HepG2 (cell line): ENCODE data around the gene ZC3H18. TPM values are rescaled to one million over a fixed set of nuclear protein-coding genes. Genes with fewer than 3 reads are reported as not detected.
A peak's percentile ranks its signal among the peaks of the same experiment; 100 is the strongest.

ENCODE experiments used
- ATRX ChIP-seq: sonication (generic); formaldehyde crosslinking; IDR thresholded peaks from 2 replicates; pipeline ENCODE4 v1.4.0; 2020; ENCODE audit warnings: missing genetic modification reagents, borderline replicate concordance
- DBP ChIP-seq: sonication (generic); formaldehyde crosslinking; IDR thresholded peaks from 2 replicates; pipeline ENCODE4 v1.4.0; 2020; ENCODE audit warnings: missing genetic modification reagents; ENCODE audit errors: not compliant biosample characterization
- ISX ChIP-seq: sonication (generic); formaldehyde crosslinking; conservative IDR thresholded peaks from 2 replicates; pipeline ENCODE4 v1.5.0; 2020; ENCODE audit warnings: missing genetic modification reagents
- KDM3A ChIP-seq: IDR thresholded peaks from 2 replicates; pipeline ENCODE4 v1.6.1; 2018; ENCODE audit warnings: low read depth, missing compliant biosample characterization
- KLF12 ChIP-seq: sonication (generic); formaldehyde crosslinking; IDR thresholded peaks from 2 replicates; pipeline ENCODE4 v1.4.0; 2020; ENCODE audit warnings: missing genetic modification reagents, borderline replicate concordance
- MAFK ChIP-seq, 2 experiments: IDR thresholded peaks in 1 of 2; conservative IDR thresholded peaks in 1 of 2; 2 replicates each; pipeline ENCODE4 v1.6.1; 2011; ENCODE audit warnings: improper control_type of control experiment in 2 of 2, low read length in 2 of 2
- NFRKB ChIP-seq: fragments of 450-650 bp; IDR thresholded peaks from 2 replicates; pipeline ENCODE4 v1.6.1; 2017
- NR2F1 ChIP-seq, 2 experiments: fragments of 450-650 bp in 1 of 2; formaldehyde crosslinking in 1 of 2; IDR thresholded peaks; 2 replicates each; pipeline versions ENCODE4 v1.5.0 to v1.6.1; 2016 to 2020; ENCODE audit warnings: mild to moderate bottlenecking in 1 of 2, missing compliant biosample characterization in 1 of 2, missing genetic modification reagents in 1 of 2, moderate library complexity in 1 of 2
- NR3C1 ChIP-seq: sonication (generic); formaldehyde crosslinking; IDR thresholded peaks from 2 replicates; pipeline ENCODE4 v1.4.0; 2020; ENCODE audit warnings: missing genetic modification reagents
- SNAPC2 ChIP-seq: sonication (generic); formaldehyde crosslinking; IDR thresholded peaks from 2 replicates; pipeline ENCODE4 v1.8.1; 2022; ENCODE audit warnings: mild to moderate bottlenecking, missing genetic modification reagents
- SP1 ChIP-seq, 2 experiments: fragments of 450-650 bp in 1 of 2; sonication (generic) in 1 of 2; formaldehyde crosslinking in 1 of 2; IDR thresholded peaks; 2 replicates each; pipeline versions ENCODE4 v1.4.0 to v1.6.1; 2016 to 2020; ENCODE audit warnings: missing genetic modification reagents in 1 of 2
- TCF12 ChIP-seq, 2 experiments: fragments of 450-650 bp in 1 of 2; sonication (generic) in 1 of 2; formaldehyde crosslinking in 1 of 2; IDR thresholded peaks; 2 replicates each; pipeline versions ENCODE4 v1.6.1 to v1.8.0; 2017 to 2022; ENCODE audit warnings: antibody characterized with exemption in 1 of 2, mild to moderate bottlenecking in 1 of 2, missing genetic modification reagents in 1 of 2, moderate library complexity in 1 of 2
- THAP7 ChIP-seq: sonication (generic); formaldehyde crosslinking; IDR thresholded peaks from 2 replicates; pipeline ENCODE4 v1.8.1; 2023; ENCODE audit warnings: mild to moderate bottlenecking, missing genetic modification reagents
- ZC3H4 ChIP-seq: sonication (generic); formaldehyde crosslinking; IDR thresholded peaks from 2 replicates; pipeline ENCODE4 v1.4.0; 2020; ENCODE audit warnings: missing genetic modification reagents, borderline replicate concordance
- ZFP37 ChIP-seq: sonication (generic); formaldehyde crosslinking; IDR thresholded peaks from 2 replicates; pipeline ENCODE4 v1.4.0; 2020; ENCODE audit warnings: missing genetic modification reagents, borderline replicate concordance
- ZNF230 ChIP-seq: sonication (generic); formaldehyde crosslinking; IDR thresholded peaks from 2 replicates; pipeline ENCODE4 v1.4.0; 2020; ENCODE audit warnings: mild to moderate bottlenecking, missing genetic modification reagents
- ZNF292 ChIP-seq: sonication (generic); formaldehyde crosslinking; IDR thresholded peaks from 2 replicates; pipeline ENCODE4 v1.8.1; 2022; ENCODE audit warnings: mild to moderate bottlenecking, low read depth, missing genetic modification reagents, borderline replicate concordance
- ZNF354B ChIP-seq: sonication (generic); formaldehyde crosslinking; IDR thresholded peaks from 2 replicates; pipeline ENCODE4 v1.8.0; 2022; ENCODE audit warnings: mild to moderate bottlenecking, missing genetic modification reagents
- ZNF512B ChIP-seq: sonication (generic); formaldehyde crosslinking; IDR thresholded peaks from 2 replicates; pipeline ENCODE4 v1.5.1; 2020; ENCODE audit warnings: missing genetic modification reagents, mild to moderate bottlenecking, borderline replicate concordance
- ZNF687 ChIP-seq: sonication (generic); formaldehyde crosslinking; IDR thresholded peaks from 2 replicates; pipeline ENCODE4 v1.5.1; 2020; ENCODE audit warnings: mild to moderate bottlenecking, missing genetic modification reagents, moderate library complexity
- ZNF766 ChIP-seq: sonication (generic); formaldehyde crosslinking; IDR thresholded peaks from 2 replicates; pipeline ENCODE4 v1.5.0; 2020; ENCODE audit warnings: missing genetic modification reagents, borderline replicate concordance
- polyA plus RNA-seq, 8 experiments: library from polyadenylated mRNA; depleted of rRNA in 3 of 8; stranded (reverse) in 7 of 8; unstranded in 1 of 8; fragments of >200 nt; fragmentation: Illumina TruSeq in 4 of 8; extraction: Trizol in 4 of 8; gene quantifications; 2 replicates each; pipeline versions ENCODE4 v1.2.1 to v1.2.3, GENCODE V29; 2011 to 2016; ENCODE audit warnings: low read depth in 4 of 8, missing spikeins in 1 of 8, mixed read lengths in 1 of 8; ENCODE audit not compliant: insufficient read depth in 1 of 8
- total RNA-seq, 5 experiments: library from RNA; depleted of rRNA; stranded (reverse); fragments of >200 nt; fragmentation: Illumina TruSeq; extraction: Trizol; gene quantifications; 2 replicates each; pipeline ENCODE4 v1.2.3, GENCODE V29; 2016; ENCODE audit warnings: low read depth in 1 of 5

The ZC3H18 gene
- total and polyA plus RNA-seq, 2 of the 13 experiments (the other 11 are each of a cell fraction or from before 2014, with no cell fraction given) = 11.2 to 27.4 TPM

GRCh38 chr16:88650749-88651275, 80.6 kb downstream of the ZC3H18 start, which contains the start of gene CYBA (continued):
- no peak for TF ChIP-seq MAFK (conservative IDR thresholded peaks at IDR 0.05 in 1 of 2, IDR thresholded peaks at IDR 0.05 in 1 of 2; ENCODE audit: low read length in 2 of 2)
- TF ChIP-seq ZNF766 (CRISPR knock-in tag) = peak; percentile 76; the same call in 1 of the 2 replicates
- no peak; the same call in 1 of the 2 replicates for TF ChIP-seq ZNF512B (CRISPR knock-in tag)
- TF ChIP-seq NFRKB = no peak
- no peak for TF ChIP-seq ZFP37 (CRISPR knock-in tag)
- 0 out of 2 replicates have a peak, but pooled peaks have one; percentile 40 for TF ChIP-seq NR3C1 (CRISPR knock-in tag)
- no peak; the same call in 1 of the 2 replicates for TF ChIP-seq ZNF292 (CRISPR knock-in tag)
- TF ChIP-seq ZNF687 (CRISPR knock-in tag) = no peak
- TF ChIP-seq ZNF230 (CRISPR knock-in tag) = no peak
- no peak for TF ChIP-seq ATRX (CRISPR knock-in tag)
- no peak for TF ChIP-seq ZNF354B
- 0 out of 2 replicates have a peak, but pooled peaks have one; percentile 8 for TF ChIP-seq SNAPC2 (CRISPR knock-in tag)
- no peak for TF ChIP-seq TCF12 (IDR thresholded peaks at IDR 0.05)
- TF ChIP-seq TCF12 (CRISPR knock-in tag; IDR thresholded peaks at IDR 0.05) = no peak
- no peak for TF ChIP-seq SP1 (IDR thresholded peaks at IDR 0.05)
- peak; percentile 80 for TF ChIP-seq SP1 (CRISPR knock-in tag; IDR thresholded peaks at IDR 0.05)
- TF ChIP-seq THAP7 (CRISPR knock-in tag) = no peak
- TF ChIP-seq ZC3H4 = no peak
- no peak; a peak in 1 of 4 replicates for TF ChIP-seq NR2F1 (CRISPR knock-in tag; IDR thresholded peaks at IDR 0.05)
- TF ChIP-seq ISX (CRISPR knock-in tag) = peak; percentile 72; the same call in 1 of the 2 replicates
- TF ChIP-seq DBP = peak; percentile 42
- 0 out of 2 replicates have a peak, but pooled peaks have one; percentile 62 for TF ChIP-seq KLF12 (CRISPR knock-in tag)
- 0 out of 2 replicates have a peak, but pooled peaks have one; percentile 41 for TF ChIP-seq KDM3A (CRISPR knock-in tag)
